Fibroblast of skin of left biceps (primary cell): ENCODE data around the gene SEZ6L.

Experiments used
- DNase-seq, 2 experiments: peaks; one replicate each; pipeline ENCODE4 v3.0.0-alpha.2; 2013; ENCODE audit warnings: low read depth in 2 of 2

The SEZ6L gene

DNA sequence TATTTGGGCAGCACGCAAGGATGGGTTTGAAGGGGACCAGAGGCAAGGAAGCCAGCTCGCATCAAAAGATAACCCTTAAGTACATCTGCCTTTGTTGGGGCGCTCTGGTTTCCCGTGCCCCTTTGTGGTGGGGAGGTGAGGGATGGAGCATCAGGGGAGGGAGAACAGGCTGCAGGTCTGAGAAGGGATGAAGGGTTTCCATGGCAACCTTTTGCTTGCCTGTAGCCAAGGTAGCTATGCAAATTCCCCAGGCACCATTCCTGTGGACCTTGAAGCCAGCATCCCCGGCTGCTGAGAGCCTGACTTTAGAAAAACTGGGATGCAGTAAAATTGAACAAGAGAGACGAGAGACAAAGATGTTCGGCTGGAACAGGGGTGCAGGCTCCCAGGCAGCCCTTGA, 75.7 kb downstream of the SEZ6L start:
- DNase-seq, result no peak

DNA sequence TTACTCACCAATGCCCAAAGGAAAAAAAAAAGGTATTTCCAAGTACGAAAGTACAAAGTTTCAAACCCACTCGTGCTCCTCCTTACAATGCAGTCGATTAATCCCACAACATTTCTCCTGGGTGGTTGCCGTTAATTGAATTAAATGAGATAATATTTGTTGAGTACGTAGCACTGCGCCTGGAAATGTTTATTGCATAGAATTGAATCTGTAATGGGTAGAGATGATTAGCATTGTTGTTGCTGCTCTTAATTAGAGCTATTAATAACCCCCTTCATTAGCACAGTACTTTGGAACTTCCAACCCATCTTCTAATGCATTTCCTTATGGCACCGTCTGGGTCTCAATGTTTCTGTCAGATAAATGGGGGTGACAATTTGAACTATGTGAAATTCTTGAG, 77.3 kb downstream of the SEZ6L start:
- DNase-seq, result no peak

DNA sequence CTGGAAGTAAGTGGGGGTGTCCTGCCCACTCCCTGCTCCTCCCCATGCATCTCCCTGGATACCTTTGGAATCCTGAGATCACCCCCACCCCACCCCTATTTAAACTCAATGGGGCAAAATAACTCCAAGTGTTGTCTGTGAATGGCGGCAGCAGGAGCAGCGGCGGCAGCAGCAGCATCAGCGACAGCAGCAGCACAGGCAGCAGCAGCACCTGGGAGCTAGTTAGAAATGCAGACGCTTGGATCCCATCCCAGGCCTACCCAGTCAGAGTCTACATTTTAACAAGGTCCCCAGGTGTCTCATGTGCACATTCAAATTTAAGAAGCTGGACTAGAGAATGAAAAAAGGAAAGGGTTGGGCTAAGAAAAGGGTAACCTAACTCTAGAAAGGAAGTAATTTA, 82.6 kb downstream of the SEZ6L start:
- no peak for DNase-seq

DNA sequence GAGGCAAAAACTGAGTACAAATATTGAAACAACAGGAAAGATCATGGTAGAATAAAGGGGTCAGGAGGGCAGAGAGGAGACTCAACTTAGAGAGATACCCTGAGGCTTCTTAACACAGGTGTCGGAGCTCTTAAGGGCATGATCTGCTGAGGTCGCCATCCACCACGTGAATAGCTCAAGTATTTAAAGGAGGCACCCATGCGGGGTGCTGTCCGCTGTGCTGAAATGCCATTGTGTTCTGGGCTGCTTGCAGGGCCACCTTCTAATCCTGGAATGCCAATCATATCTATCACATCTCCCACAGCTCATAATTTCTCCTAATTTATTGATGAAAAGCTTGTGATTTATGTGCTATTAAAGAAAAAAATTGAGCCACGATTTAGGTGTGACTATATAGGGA, 90.2 kb downstream of the SEZ6L start:
- no peak for DNase-seq

DNA sequence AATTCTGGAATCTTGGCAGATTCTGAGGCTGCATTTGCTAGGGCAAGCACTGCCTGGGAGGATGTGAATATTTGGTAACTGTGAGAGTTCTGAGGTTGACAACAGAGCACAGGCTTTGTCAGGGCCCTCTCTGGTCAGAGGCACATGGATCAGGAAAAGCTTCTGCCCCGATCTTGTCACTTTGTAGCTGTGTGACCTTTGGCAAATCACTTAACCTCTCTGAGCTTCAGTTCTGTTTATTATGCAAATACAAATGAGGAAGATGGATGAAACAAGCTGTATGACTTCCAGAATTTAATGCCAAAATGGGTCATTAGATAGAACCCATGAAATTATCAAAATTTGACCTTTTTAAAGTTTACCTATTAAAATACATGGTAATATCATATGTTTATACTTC, 94.9 kb downstream of the SEZ6L start:
- no peak for DNase-seq

DNA sequence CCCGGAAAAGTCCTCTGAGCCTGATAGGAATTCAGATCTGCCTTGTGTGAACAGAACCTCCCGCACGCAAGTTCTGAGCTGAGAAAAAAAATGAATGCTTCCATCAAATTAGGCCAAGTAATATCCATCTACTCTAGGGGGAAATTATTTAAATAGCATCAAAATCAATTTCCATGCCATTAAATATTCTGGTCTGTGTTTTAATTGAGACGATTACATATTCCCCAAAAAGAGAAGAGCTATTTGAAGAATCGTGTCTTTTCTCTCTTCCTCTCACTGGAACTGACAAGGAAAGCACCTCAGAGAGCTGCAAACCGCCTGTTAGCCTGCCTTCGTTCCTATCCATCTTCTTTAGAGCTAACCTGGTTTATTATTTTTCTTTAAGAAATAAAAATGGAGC, 96.0 kb downstream of the SEZ6L start:
- DNase-seq, result no peak

DNA sequence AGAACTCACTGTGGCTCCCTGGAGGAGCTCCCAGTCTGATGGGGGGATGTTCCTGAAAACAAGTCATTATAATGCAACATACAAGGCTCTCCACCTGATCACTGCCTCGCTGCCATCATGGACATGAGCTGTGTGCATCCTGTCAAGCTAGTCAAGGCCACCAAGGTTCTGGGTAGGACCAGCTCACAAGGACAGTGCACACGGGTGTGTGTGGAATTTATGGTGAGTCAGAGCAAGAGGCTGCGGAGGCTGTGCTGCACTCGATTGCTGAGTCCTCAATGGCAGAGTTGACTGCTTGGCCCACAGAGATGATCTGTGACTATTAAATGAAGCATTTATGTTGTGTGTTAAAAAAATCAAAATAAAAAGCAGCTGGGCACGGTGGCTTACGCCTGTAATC, 96.6 kb downstream of the SEZ6L start:
- no peak for DNase-seq

DNA sequence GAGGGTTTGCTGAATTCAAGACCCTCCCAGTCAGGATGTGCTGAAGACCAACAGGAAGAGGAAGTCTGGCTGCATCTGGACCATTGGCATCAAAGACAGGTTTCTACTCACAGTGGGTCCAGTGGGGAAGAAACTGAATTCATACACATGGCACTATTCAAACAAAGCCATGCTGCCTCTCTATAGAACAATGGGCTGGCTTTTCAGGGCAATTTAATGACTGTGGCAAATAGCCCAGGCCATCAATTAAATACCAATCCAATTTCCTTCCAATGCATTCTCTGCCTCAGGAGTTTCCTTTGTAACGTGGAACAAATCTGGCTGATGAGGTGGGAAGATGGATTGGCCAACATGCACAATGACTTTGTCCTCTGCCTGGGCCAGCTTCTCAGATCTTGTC, 98.6 kb downstream of the SEZ6L start:
- DNase-seq, result no peak

DNA sequence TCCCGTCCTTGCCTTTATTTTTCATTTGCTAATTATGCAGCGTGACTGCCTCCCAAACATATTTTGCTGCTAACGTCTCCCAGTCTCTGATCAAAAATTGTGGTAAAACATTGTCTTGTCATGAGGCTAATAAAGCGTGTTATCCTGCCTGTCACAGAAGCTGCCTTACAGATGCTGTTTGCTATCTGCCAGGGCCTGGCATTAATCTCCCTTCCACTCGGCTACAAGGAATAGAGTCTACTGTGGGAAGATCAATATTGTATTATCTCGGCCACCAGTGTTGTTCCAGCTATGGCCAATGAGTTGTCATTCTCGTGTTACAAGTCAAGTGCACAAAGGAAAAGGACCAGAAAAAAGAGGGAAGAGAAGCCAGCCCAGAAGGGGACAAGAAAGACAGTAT, 100.3 kb downstream of the SEZ6L start:
- no peak for DNase-seq

DNA sequence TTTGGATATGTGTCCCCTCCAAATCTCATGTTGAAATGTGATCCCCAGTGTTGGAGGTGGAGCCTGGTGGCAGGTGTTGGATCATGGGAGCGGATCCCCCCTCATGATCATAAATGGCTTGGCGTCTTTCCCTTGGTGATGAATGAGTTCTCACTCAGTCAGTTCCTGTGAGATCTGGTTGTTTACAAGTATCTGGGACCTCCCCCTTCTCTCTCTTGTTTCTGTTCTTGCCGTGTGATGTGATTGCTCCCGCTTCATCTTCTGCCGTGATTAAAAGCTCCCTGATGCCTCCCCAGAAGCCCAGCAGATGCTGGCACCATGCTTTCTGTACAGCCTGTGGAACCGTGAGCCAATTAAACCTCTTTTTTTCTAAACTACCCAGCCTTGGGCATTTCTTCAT, 102.2 kb downstream of the SEZ6L start:
- no peak for DNase-seq

DNA sequence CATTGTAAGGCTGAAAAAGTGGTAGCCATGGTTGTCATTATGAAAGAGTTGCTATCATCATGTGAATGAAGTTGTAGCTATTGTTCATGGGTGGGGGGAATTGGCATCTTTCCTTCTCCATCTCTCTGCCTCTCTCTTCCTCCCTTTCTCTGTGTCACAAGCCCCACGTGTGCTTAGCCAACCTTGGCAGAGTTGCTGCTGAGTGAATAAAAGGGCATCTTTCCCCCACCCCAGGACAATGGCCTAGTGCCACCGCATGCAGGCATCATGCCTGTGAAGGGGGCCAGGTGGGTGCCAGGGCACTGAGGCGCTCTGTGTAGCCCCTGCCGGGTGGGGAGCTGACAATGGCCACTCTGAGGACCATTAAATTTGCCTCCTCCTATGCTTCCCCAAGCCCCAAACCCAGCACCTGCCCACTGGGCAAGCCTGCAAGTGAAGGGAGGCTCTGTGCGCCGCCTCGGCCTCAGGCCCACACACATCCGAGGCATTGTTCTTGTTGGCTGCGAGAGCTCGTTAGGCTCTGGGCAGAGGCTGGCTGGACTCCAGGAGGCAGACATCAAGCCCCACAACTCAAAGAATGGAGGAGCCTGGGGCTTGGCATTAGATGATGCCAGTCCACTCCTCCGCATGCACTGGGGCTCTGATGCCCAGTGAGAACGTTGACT, 103.9 kb downstream of the SEZ6L start:
- DNase-seq, result no peak

DNA sequence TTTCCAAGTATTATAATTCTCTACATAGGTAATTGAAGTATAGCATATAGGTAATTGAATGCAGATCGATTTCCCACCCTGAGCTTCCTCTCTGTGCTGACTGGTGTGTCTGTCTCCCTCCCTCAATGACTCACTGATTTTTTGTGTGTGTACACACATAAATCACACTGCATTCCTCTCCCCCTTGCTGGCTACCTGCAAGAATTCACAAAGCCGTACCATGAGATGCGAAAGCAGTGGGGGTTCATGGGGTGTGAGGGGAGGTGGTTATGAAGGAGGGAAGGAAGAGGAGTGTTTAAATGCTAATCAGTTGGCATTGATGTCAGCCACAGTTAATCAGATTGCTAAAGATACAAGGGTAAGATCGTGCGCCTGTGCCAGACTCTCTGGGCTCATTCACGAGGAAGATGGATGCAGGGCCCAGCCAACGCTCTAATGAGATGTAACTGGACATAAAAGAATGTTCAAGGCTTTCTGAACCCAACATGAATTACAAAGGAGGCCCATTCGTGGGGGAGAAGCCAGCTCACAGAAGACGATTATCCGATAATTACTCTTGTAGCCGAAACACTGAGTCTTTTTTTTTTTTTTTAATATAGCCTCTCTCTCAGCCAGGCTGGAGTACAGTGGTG, 107.4 kb downstream of the SEZ6L start:
- no peak for DNase-seq

DNA sequence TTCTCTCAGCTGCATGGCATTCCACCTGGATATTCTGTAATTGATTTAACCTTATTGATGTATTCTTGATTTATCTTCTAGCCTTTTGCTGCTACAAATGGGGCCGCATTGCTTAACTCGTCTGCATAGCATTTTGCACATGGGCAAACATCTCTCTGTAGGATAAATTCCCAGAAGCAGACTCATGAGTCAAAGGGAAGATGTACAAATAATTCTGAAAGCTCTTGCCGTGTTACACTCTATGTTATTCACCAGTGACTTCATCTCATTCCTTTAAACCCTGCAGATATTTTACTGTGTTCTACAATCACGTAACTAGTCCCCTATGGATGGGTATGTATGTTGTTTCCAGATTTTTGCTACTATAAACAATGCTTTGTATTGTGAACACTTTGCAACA, 112.7 kb downstream of the SEZ6L start:
- DNase-seq, result no peak

DNA sequence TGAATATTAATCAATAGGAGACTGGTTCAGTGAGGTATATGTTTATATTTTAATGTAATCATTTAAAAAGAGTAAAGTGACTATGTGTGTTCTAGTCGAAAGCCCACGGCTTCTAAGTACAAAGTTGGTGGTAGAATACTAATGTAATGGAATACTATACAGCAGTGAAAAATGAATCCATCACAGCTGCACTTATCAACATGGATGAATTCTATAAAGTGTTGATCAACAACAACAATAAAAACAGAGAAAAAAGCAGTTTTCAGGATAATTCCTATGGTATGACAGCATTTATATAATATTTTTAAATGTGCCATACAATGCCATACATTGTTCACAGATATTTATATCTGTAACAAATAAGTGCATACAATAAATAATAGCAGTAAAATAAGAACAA, 114.1 kb downstream of the SEZ6L start:
- no peak for DNase-seq

DNA sequence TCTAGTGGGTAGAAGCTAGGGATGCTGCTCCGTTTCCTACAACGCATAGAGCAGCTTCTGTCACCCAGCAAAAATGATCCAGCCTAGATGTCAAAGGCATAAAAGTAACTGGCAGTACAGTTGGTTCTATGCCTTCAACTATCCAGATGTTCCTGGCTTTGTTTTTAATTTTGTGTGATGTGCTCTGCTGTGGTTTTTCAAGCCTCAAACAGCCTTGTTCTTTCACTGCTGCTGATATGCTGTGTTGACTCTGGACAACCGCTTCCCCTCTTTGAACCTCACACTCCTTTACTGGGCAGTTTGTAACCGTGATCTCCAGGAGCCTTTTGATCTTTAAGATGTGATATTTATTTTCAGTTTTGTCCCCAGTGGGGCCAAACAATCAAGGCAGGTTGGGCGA, 116.4 kb downstream of the SEZ6L start:
- no peak for DNase-seq

DNA sequence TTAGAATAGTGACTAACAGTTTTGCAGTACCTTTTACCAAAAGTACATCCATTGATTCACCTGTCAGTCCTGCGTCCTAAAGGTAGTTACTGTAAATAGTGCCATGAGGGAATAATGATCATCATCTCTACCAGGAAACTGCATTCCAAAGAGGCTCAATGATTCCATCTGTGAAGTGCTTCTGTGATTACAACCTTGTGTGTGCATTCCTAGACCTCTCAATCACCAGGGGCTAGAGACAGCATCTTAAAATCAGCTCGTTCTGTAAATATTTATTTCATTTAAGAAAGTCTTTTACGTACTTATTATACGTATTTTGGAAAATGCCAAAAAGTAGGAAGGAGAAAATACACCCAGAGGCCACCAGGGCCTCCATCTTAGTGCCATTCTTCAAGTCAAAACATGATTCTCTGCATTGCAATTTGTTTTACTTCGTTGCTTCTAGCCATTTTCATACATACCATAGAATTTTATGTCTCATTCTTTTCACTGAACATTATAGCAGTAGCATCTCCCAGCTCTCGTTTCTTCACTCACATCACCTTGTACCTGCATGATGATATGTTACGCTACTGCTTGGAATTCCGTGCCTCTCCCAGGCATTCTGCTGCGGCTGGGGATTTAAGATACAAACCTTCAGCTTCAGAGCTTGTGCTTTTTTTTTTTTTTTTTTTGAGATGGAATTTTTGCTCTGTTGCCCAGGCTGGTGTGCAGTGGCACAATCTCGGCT, 117.0 kb downstream of the SEZ6L start:
- DNase-seq, result no peak

DNA sequence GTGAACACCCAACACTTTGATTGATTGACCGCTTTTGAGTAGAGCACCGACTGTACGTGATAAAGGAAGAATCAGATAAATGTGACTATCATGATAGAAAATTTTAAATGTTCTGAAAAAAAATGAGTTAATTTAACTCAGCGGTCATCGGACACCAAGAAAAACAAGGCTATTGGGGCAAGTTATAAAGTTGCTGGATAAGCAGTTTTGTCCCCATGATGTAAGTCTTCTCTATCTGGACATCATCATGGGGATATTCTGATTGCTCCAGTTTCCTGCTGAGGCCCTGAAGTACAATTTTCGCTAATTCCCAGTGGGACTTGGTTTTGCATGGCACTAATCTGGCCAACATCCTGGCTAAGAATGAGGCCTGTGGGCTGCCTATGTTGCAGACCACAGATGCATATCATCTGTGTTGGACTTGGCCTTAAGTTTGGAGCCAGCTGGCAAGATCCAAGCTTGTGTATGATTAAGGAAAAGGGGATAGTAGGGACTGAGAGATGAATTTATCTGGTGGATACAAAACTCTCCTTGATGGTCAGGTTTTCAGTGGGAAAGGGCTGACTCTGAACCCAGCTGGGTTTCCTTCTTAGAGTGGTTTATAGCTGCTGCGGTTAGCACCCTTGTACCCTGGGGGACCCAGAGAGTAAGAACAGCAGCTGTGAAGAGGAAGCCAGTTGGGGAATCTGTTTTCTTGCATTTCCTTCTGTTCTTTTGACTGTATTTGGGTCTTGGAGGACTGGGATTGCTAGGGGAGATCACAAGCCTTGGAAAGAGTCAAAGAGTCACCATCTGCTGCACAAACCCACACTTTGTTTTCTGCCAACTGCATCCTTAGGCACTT, 118.3 kb downstream of the SEZ6L start:
- no peak for DNase-seq

DNA sequence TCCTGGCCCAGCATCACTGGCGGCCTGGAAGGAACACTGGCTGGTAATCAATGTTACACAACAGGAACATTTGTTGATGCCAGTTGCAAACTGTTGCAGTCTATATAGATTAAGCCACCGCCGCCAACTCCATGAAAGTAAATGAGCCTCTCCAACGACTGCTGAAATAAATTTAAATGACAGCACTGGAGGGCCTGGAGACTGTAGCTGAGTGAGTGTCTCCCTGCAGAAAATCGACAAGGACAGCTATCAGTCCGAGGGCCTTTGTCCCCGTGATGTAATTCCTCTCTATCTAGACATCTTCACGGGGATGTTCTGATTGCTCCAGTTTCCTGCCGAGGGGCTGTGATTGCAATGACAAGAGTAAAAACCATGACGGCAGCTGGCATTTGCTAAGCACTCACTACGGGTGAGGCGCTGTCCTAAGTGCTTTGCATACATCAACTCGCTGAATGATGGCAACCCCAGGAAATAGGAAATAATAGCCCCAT, 120.4 kb downstream of the SEZ6L start:
- no peak for DNase-seq

DNA sequence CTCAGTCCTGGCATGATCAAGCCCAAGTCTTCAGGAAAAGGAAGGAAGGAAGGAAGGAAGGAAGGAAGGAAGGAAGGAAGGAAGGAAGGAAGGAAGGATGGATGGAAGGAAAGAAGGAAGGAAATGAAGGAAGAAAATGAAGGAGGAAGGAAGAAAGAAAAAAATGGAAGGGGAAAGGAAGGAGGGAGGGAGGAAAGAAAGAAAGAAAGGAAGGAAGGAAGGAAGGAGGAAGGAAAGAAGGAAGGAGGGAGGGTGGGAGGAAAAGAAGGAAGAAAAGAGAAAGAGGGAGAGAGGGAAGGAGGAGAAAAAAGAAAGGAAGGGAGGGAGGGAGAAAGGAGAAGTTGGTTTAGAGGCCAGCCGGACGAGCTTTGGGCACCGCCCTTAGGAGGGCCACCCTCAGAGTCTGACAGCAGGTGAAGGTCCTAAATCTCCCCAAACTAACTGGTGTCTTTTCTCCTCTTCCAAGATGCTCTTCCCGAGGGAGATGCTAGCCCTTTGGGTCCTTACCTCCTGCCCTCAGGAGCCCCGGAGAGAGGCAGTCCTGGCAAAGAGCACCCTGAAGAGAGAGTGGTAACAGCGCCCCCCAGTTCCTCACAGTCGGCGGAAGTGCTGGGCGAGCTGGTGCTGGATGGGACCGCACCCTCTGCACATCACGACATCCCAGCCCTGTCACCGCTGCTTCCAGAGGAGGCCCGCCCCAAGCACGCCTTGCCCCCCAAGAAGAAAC, 122.8 kb downstream of the SEZ6L start:
- DNase-seq, result no peak

DNA sequence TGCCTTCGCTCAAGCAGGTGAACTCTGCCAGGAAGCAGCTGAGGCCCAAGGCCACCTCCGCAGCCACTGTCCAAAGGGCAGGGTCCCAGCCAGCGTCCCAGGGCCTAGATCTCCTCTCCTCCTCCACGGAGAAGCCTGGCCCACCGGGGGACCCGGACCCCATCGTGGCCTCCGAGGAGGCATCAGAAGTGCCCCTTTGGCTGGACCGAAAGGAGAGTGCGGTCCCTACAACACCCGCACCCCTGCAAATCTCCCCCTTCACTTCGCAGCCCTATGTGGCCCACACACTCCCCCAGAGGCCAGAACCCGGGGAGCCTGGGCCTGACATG, 123.4 kb downstream of the SEZ6L start:
- no peak for DNase-seq

DNA sequence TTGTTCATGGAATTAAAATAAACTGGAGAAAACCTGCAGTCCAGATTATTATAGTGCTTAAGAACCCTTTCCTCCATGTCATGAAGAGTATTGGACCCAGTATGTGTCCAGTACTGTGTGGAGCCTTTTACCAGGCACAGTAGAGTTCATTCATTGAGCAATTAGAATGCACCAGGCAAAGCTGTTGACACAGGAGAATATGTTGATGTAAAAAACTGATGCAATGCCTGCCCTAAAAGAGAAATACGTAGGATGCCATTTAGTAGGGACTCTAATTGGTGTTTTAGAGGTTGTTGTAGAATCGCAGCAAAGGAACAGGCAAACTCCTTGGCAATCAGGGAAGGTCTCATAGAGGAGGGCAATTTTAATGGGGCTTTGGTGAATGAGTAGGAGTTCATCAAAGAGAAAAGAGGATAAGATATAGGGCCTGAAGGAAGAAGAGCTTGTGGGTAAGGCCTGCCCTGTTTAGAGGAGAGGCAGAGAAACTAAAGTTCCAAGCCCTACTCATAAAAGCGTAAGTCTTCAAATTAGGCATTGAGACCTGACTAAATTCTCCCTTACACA, 126.4 kb downstream of the SEZ6L start:
- no peak for DNase-seq
